ENCODE results near the gene NTM.

The NTM gene

GRCh38 chr11:131980888-131981668 is 610.7 kb downstream of the NTM start:
- no peak for DNase-seq (ENCODE audit: low read depth in 1 of 2, low spot score in 1 of 2)
- Histone ChIP-seq H3K27me3 (ENCODE audit: insufficient read depth, poor library complexity, severe bottlenecking) (no peaks in the 10 kb centered on the region), H3K4me3 (replicated peaks; ENCODE audit: insufficient read depth, low read length) (no peak overlapping the region), H3K27ac (replicated peaks) (no peak overlapping the region)
- TF ChIP-seq, protein P1, sequence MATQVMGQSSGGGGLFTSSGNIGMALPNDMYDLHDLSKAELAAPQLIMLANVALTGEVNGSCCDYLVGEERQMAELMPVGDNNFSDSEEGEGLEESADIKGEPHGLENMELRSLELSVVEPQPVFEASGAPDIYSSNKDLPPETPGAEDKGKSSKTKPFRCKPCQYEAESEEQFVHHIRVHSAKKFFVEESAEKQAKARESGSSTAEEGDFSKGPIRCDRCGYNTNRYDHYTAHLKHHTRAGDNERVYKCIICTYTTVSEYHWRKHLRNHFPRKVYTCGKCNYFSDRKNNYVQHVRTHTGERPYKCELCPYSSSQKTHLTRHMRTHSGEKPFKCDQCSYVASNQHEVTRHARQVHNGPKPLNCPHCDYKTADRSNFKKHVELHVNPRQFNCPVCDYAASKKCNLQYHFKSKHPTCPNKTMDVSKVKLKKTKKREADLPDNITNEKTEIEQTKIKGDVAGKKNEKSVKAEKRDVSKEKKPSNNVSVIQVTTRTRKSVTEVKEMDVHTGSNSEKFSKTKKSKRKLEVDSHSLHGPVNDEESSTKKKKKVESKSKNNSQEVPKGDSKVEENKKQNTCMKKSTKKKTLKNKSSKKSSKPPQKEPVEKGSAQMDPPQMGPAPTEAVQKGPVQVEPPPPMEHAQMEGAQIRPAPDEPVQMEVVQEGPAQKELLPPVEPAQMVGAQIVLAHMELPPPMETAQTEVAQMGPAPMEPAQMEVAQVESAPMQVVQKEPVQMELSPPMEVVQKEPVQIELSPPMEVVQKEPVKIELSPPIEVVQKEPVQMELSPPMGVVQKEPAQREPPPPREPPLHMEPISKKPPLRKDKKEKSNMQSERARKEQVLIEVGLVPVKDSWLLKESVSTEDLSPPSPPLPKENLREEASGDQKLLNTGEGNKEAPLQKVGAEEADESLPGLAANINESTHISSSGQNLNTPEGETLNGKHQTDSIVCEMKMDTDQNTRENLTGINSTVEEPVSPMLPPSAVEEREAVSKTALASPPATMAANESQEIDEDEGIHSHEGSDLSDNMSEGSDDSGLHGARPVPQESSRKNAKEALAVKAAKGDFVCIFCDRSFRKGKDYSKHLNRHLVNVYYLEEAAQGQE (IDR thresholded peaks at IDR 0.05; ENCODE audit: insufficient replicate concordance, low read depth) = no peak
- TF ChIP-seq, protein P2, sequence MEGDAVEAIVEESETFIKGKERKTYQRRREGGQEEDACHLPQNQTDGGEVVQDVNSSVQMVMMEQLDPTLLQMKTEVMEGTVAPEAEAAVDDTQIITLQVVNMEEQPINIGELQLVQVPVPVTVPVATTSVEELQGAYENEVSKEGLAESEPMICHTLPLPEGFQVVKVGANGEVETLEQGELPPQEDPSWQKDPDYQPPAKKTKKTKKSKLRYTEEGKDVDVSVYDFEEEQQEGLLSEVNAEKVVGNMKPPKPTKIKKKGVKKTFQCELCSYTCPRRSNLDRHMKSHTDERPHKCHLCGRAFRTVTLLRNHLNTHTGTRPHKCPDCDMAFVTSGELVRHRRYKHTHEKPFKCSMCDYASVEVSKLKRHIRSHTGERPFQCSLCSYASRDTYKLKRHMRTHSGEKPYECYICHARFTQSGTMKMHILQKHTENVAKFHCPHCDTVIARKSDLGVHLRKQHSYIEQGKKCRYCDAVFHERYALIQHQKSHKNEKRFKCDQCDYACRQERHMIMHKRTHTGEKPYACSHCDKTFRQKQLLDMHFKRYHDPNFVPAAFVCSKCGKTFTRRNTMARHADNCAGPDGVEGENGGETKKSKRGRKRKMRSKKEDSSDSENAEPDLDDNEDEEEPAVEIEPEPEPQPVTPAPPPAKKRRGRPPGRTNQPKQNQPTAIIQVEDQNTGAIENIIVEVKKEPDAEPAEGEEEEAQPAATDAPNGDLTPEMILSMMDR (IDR thresholded peaks at IDR 0.05; ENCODE audit: insufficient read depth, low read length) = no peak
- TF ChIP-seq POLR2AphosphoS5 (IDR thresholded peaks at IDR 0.05; ENCODE audit: low read depth) (no peak), SPI1 (IDR thresholded peaks at IDR 0.05; ENCODE audit: borderline replicate concordance, low read depth) (no peak), GABPA (IDR thresholded peaks at IDR 0.05; ENCODE audit: low read depth) (no peak)

GRCh38 chr11:131982154-131982553 is 611.7 kb downstream of the NTM start:
- no peak overlapping the region for H3K27ac ChIP-seq (replicated peaks)
- no peak overlapping the region for H3K4me3 ChIP-seq (replicated peaks; ENCODE audit: insufficient read depth, low read length)
- H3K27me3 ChIP-seq (ENCODE audit: insufficient read depth, poor library complexity, severe bottlenecking) = no peaks in the 10 kb centered on the region
- DNase-seq (ENCODE audit: low read depth in 1 of 2, low spot score in 1 of 2) = no peak
- TF ChIP-seq POLR2AphosphoS5 (IDR thresholded peaks at IDR 0.05; ENCODE audit: low read depth) (no peak), GABPA (IDR thresholded peaks at IDR 0.05; ENCODE audit: low read depth) (no peak), SPI1 (IDR thresholded peaks at IDR 0.05; ENCODE audit: borderline replicate concordance, low read depth) (no peak)
- TF ChIP-seq, protein P1 (IDR thresholded peaks at IDR 0.05; ENCODE audit: insufficient replicate concordance, low read depth) = no peak

- TF ChIP-seq POLR2AphosphoS5 (IDR thresholded peaks at IDR 0.05; ENCODE audit: low read depth) (no peak), SPI1 (IDR thresholded peaks at IDR 0.05; ENCODE audit: borderline replicate concordance, low read depth) (no peak), GABPA (IDR thresholded peaks at IDR 0.05; ENCODE audit: low read depth) (no peak)
- TF ChIP-seq, protein P1 (IDR thresholded peaks at IDR 0.05; ENCODE audit: insufficient replicate concordance, low read depth) = no peak
- TF ChIP-seq, protein P2 (IDR thresholded peaks at IDR 0.05; ENCODE audit: insufficient read depth, low read length) = no peak
- Histone ChIP-seq H3K27ac (replicated peaks) (no peak overlapping the region), H3K4me3 (replicated peaks; ENCODE audit: insufficient read depth, low read length) (no peak overlapping the region), H3K27me3 (ENCODE audit: insufficient read depth, poor library complexity, severe bottlenecking) (no peaks in the 10 kb centered on the region)
- no peak for DNase-seq (ENCODE audit: low read depth in 1 of 2, low spot score in 1 of 2)
These were observed 615.5 kb downstream of the NTM start for GRCh38 chr11:131985846-131986301.
